Urinary bladder (tissue), 4 donors: ENCODE data around the gene IGFBP1. TPM values are rescaled to one million over a fixed set of nuclear protein-coding genes. Genes with fewer than 3 reads are reported as not detected.
"Not testable (repeated sequence)": the region's sequence is repeated elsewhere in the genome, so short reads cannot be mapped to it uniquely, and the experiment has no call there.

Experiments
- DNase-seq: peaks from one replicate; pipeline ENCODE4 v3.0.0-alpha.2; 2015; ENCODE audit errors: extremely low spot score
- H3K27ac ChIP-seq: one replicate; pipeline ENCODE4 v1.5.1; 2013; ENCODE audit warnings: low read depth, mild to moderate bottlenecking, moderate library complexity
- H3K36me3 ChIP-seq: one replicate; pipeline ENCODE4 v1.6.1; 2013; ENCODE audit warnings: mild to moderate bottlenecking, moderate library complexity; ENCODE audit not compliant: insufficient read depth
- H3K4me1 ChIP-seq: one replicate; pipeline ENCODE4 v1.6.1; 2013; ENCODE audit warnings: mild to moderate bottlenecking, moderate library complexity; ENCODE audit not compliant: insufficient read depth
- H3K4me3 ChIP-seq: one replicate; pipeline ENCODE4 v1.5.1; 2013; ENCODE audit warnings: low read depth, low read length
- WGBS: extraction: QIAGEN DNeasy Blood & Tissue Kit; methylation state at CpG from one replicate; pipeline ENCODE4 v1.1.7; 2013; 5-methylcytosine and 5-hydroxymethylcytosine counted together
- polyA plus RNA-seq: library from polyadenylated mRNA; stranded (reverse); fragments of 200-250 nt; gene quantifications from one replicate; pipeline ENCODE4 v1.2.3, GENCODE V29; 2013
- small RNA-seq: library from RNA; depleted of rRNA; stranded (forward); fragments of <200 nt; gene quantifications from one replicate; pipeline ENCODE3, GENCODE V24; 2014
- total RNA-seq: library from RNA; depleted of rRNA; stranded (reverse); fragments of >200 nt; gene quantifications from one replicate; pipeline ENCODE4 v1.2.3, GENCODE V29; 2014
- donor health status: healthy with polysubstance abuse.
- donor health status: healthy.

The IGFBP1 gene
- total and polyA plus RNA-seq, 2 donors: 0.04 TPM; not detected in 1

DNA sequence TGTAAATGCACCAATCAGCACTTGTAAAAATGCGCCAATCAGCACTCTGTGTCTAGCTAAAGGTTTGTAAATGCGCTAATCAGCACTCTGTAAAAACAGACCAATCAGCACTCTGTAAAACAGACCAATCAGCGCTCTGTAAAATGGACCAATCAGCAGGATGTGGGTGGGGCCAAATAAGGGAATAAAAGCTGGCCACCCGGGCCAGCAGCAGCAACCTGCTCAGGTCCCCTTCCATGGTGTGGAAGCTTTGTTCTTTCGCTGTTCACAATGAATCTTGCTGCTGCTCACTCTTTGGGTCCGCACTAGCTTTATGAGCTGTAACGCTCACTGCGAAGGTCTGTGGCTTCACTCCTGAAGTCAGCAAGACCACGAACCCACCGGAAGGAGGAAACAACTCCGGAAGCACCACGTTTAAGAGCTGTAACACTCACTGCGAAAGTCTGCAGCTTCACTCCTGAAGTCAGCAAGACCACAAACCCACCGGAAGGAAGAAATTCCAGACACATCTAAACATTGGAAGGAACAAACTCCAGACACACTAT, 52.0 kb downstream of the IGFBP1 start:
- not testable (repeated sequence) for H3K4me1 ChIP-seq, H3K36me3 ChIP-seq, H3K4me3 ChIP-seq, H3K27ac ChIP-seq, DNase-seq
- 86% methylated on average over 14 of the region's 14 CpGs for WGBS

DNA sequence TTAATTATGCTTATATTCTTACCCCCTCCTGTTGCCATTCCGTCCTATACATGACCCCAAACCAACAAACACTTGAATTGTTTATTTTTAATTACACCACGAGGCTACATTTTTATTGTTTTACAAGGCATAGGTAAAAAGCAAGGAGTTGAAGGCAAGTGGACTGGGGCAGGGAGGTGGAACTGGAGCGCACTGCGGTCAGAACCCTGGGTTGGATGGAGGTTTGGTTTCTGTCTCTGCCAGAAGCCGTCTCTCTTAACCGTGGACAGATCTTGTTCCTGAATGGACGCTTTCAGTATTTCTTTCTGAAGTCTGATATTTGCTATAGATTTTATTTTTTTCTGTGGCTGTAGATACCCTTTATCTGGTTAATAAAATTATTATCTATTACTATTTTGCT, 52.7 kb downstream of the IGFBP1 start:
- Histone ChIP-seq H3K36me3 (no peaks in the 10 kb centered on the region), H3K4me3 (no peak overlapping the region)
- WGBS: 64% methylated on average over 7 of the region's 7 CpGs

More for the DNA sequence above, 52.7 kb downstream of the IGFBP1 start:
- Histone ChIP-seq H3K4me1 (no peaks in the 10 kb centered on the region), H3K27ac (no peak overlapping the region)
- DNase-seq: no peak

Small RNAs within 50 kb of the gene (small RNA-seq; reads per million reads assigned to genes)
- not detected for gene RNU6-326P

Other genes starting within 250 kb of the IGFBP1 start
- gene CCDC201, start 15.4 kb upstream of the IGFBP1 start, total RNA-seq: not detected
- not detected for gene CCDC201, start 15.4 kb upstream of the IGFBP1 start, polyA plus RNA-seq
- gene IGFBP3, start 32.8 kb downstream of the IGFBP1 start, total RNA-seq: 150 TPM
- gene IGFBP3, start 32.8 kb downstream of the IGFBP1 start, polyA plus RNA-seq: 183 TPM